GM18505 (cell line): ENCODE measurements around the gene HLA-E.

Experiments used
- ATAC-seq: cut with Tn5 transposase; IDR thresholded peaks from one replicate; pipeline ENCODE4 v1.9.1; 2021; ENCODE audit not compliant: unreplicated experiment
- POLR2A ChIP-seq: IDR thresholded peaks from 4 replicates; pipeline ENCODE4 v1.6.1; 2011; ENCODE audit warnings: borderline replicate concordance; ENCODE audit not compliant: insufficient read depth, insufficient read length; ENCODE audit errors: extremely low read depth

HLA-E gene

GRCh38 chr6:30489081-30490025 lies at the start of gene HLA-E:
Gene HLA-E (plus strand): TSS chr6:30489509. CDS start chr6:30489532, 23 bp downstream.
- TF ChIP-seq POLR2A: peak; percentile 99
- ATAC-seq: peak; percentile 65

DNA sequence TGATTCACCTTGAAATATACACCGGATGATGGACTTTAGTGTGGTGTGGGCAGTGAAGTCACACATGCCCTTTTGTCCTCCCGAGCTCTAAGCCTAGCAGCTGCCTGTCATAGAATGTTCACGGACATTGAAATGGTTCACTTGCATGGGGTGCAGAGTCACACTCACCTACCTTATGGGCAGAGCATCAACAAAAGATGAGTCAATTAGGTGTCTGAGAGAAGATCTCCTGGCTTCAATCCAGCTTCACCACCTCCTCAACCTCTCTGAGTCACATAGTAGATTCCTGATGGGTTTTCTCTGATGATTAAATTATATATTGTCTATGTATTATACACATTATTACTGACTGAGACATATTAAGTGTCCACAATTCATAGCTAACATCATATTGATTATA lies 48.1 kb upstream of the HLA-E start:
- no peak for ATAC-seq
- no peak for TF ChIP-seq POLR2A

GRCh38 chr6:30443657-30444450 lies 45.5 kb upstream of the HLA-E start:
- no peak for ATAC-seq
- no peak for TF ChIP-seq POLR2A

- ATAC-seq: no peak
- TF ChIP-seq POLR2A: no peak
Observed at GRCh38 chr6:30444451-30444742, 44.9 kb upstream of the HLA-E start.

DNA sequence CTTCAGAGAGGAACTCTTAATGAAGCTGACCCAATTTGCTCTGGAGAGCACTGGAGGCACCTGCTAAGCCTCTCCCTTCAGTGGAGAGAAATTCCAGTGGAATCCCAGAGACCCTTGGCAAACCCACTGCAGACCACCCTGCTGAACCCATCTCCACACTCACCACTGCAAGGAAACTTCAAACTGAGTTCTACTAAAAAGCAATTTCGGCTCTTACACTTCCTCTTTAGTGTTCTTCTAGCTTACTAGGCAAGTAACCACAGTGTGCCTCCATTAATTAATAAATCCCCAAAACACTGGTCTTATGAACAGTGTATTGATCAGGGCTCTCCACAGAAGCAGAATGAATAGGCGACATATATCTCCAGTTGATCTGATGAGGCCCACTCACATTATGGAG lies 43.0 kb upstream of the HLA-E start:
- no peak for ATAC-seq
- no peak for TF ChIP-seq POLR2A

DNA sequence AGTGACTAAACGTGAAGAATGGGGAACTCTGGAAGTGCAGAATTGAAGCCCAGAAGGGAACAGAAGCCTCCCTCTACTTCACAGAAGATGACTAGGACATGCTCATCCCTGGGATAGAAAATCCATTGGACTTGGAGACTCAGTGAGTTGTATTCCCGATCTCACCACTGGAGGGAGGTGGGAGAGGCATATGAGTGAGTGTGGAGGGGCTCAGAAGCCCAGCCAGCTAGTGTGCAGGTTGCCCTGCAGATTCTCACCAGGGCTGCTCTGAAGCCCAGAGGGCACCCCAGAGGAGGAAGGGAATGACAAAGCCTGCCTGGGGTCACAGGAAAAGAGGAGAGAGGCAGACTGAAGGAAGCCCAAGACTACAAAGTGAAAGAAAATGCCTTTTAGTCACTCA lies 42.1 kb upstream of the HLA-E start:
- no peak for ATAC-seq
- no peak for TF ChIP-seq POLR2A

DNA sequence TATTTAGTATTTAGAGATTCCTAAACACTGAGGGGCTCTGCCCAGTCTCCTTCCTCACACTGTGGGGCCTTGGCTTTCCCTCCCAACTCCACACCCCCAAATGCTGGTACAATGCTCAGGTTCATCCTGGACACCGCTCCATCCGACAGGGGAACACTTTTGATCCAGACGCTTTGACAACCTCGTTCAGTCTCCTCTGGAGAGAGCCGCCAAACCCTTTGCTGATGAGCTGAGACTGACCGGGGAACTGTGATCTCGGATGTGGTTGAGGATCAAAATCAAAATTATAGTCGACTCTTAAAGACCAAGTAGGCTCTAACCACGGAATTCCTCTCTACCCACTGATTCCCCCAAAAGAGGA lies 38.8 kb upstream of the HLA-E start:
- ATAC-seq: no peak

GRCh38 chr6:30450909-30451841 lies 38.1 kb upstream of the HLA-E start:
- no peak for ATAC-seq
- no peak for TF ChIP-seq POLR2A

More for the DNA sequence above, 38.8 kb upstream of the HLA-E start:
- TF ChIP-seq POLR2A: no peak

DNA sequence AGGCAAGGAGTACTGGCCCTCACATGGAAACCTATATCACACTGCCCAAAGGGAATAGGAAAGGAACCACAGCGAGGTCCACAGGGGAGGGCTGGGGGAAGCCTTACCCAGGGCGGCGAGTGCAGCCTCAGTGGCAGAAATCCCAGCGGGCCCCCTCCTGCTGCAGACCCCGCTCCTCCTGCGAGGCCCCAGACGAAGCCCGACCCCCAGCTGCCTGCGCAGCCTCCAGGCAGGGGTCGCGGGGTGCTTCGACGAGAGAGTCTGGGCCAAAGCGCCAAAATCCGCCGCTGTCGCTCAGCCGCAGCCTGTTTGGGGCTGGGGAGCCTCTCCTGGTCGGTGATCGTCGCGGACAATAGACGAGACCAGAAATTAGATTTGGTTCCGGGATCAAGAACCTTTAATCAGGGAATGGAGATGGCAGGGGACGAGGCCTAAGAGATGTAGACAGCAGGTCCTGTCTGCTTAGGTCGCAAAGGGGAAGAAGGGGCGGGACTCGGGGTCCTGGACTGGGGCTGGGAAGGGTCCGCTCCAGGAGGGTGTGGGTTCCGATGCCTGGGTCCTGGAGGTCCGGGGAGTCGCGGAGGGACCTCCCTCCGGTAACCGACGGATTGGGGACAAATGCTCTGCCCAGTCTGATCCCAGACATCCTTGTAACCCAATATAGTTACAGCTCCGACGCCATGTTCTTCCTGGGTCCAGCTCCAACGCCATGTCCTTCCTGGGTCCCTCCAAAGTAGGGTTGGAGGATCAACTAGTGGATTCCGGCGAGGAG lies 36.4 kb upstream of the HLA-E start:
- TF ChIP-seq POLR2A: no peak
- no peak for ATAC-seq

GRCh38 chr6:30453508-30454116 lies 35.7 kb upstream of the HLA-E start:
- TF ChIP-seq POLR2A: no peak
- ATAC-seq: peak; percentile 55

DNA sequence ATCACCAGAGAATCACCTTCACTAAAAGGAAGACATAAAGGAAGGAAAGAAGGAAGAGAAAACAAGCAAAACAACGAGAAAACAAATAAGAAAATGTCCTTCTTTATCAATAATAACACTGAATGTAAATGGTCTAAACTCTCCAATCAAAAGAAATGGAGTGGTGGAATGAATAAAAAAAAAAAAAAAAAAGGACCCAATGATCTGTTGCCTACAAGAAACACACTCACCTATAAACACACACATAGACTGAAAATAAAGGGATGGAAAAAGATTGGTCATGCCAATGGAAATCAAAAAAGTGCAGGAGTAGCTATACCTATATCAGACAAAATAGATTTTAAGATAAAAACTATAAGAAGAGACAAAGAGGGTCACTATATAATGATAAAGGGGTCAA lies 30.2 kb upstream of the HLA-E start:
- no peak for ATAC-seq
- TF ChIP-seq POLR2A: no peak

GRCh38 chr6:30461055-30461454 lies 28.3 kb upstream of the HLA-E start:
- no peak for TF ChIP-seq POLR2A
- ATAC-seq: no peak
